NB4 (cell line): ENCODE results near the gene PAQR8.

Experiments
- CTCF ChIP-seq: IDR thresholded peaks from one replicate; pipeline ENCODE4 v1.5.1; 2012; ENCODE audit warnings: low read depth, low read length
- MYC ChIP-seq: IDR thresholded peaks from 2 replicates; pipeline ENCODE4 v1.6.1; 2011; ENCODE audit warnings: low read depth, low read length

DNA sequence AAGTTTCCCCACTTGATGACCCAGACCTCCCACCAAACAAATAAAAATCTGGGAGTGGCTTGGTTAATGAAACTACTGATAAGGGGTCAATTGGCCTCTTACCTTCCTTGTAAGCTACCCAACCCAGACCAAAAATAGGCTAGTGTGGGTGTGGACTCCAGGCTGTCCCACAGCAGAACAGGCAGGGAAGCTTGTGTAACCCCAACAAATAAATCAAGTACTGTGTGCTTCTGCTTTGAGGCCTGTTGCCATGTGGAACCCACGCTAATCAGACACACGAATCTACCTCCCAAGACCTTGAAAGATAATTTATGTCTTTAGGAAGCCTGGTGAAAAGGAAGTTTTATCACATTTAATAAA is 33.7 kb upstream of the PAQR8 start:
- TF ChIP-seq CTCF (no peak), MYC (no peak)
